T47D (cell line): Measurements from ENCODE around the gene EEF1E1.

ENCODE experiments used
- DNase-seq, 2 experiments: peaks; one replicate each; pipeline versions ENCODE4 v3.0.0 to v3.0.0-alpha.2; 2011 to 2012; ENCODE audit warnings: low read depth in 1 of 2, low spot score in 1 of 2
- JUND ChIP-seq: IDR thresholded peaks from 2 replicates; pipeline ENCODE4 v1.6.1; 2012; ENCODE audit warnings: low read depth
- in situ Hi-C: cut with HindIII; loops from 2 replicates; pipeline ENCODE4 v1.10.0; 2016; ENCODE audit warnings: low sequenced_read_pairs, low pct_unique_long_range_greater_than_20kb

Gene EEF1E1

GRCh38 chr6:8102122-8102958, at the start of gene EEF1E1:
TSS of gene EEF1E1 (minus strand) at chr6:8102548. CDS start at chr6:8102521, 27 bp downstream.
- in situ Hi-C loops, result no loop called here
- TF ChIP-seq JUND, result no peak
- peak; percentile 96 to 98 for DNase-seq

- in situ Hi-C loops, result no loop called here
- no peak for TF ChIP-seq JUND
Observed at GRCh38 chr6:8149350-8149749, 47.0 kb upstream of the EEF1E1 start.

GRCh38 chr6:8143945-8144344, 41.6 kb upstream of the EEF1E1 start:
- in situ Hi-C loops, result no loop called here
- no peak for DNase-seq

More at GRCh38 chr6:8149350-8149749, 47.0 kb upstream of the EEF1E1 start:
- no peak for DNase-seq

GRCh38 chr6:8139451-8139850, 37.1 kb upstream of the EEF1E1 start:
- in situ Hi-C loops, result no loop called here
- DNase-seq, result no peak
- TF ChIP-seq JUND, result no peak

More at GRCh38 chr6:8143945-8144344, 41.6 kb upstream of the EEF1E1 start:
- TF ChIP-seq JUND, result no peak

GRCh38 chr6:8137529-8137939, 35.2 kb upstream of the EEF1E1 start:
- no peak for DNase-seq
- no peak for TF ChIP-seq JUND
- in situ Hi-C loops, result no loop called here

GRCh38 chr6:8135276-8135675, 32.9 kb upstream of the EEF1E1 start:
- in situ Hi-C loops, result no loop called here
- TF ChIP-seq JUND, result no peak
- DNase-seq, result no peak

GRCh38 chr6:8132130-8132529, 29.8 kb upstream of the EEF1E1 start:
- TF ChIP-seq JUND, result no peak
- in situ Hi-C loops, result no loop called here
- no peak for DNase-seq

GRCh38 chr6:8131265-8131897, 29.0 kb upstream of the EEF1E1 start:
- in situ Hi-C loops, result no loop called here
- no peak for TF ChIP-seq JUND
- peak; percentile 42 to 86 for DNase-seq

- no peak for TF ChIP-seq JUND
- DNase-seq, result no peak
- in situ Hi-C loops, result no loop called here
Observed at GRCh38 chr6:8130399-8130798, 28.1 kb upstream of the EEF1E1 start.

GRCh38 chr6:8123236-8123635, 20.9 kb upstream of the EEF1E1 start:
- no peak for TF ChIP-seq JUND
- no peak for DNase-seq
- in situ Hi-C loops, result no loop called here

- no peak for DNase-seq
- in situ Hi-C loops, result no loop called here
- no peak for TF ChIP-seq JUND
Observed at GRCh38 chr6:8114956-8115355, 12.6 kb upstream of the EEF1E1 start.

- TF ChIP-seq JUND, result no peak
- in situ Hi-C loops, result no loop called here
- DNase-seq, result no peak
Observed at GRCh38 chr6:8113131-8113654, 10.8 kb upstream of the EEF1E1 start.

- no peak for TF ChIP-seq JUND
- no peak for DNase-seq
- in situ Hi-C loops, result no loop called here
Observed at GRCh38 chr6:8110725-8111124, 8.4 kb upstream of the EEF1E1 start.
